A673 (cell line): ENCODE measurements around the gene FAM120A.

Experiments
- CTCF ChIP-seq: fragments of 300-800, 200-600 bp; sonication (generic); conservative IDR thresholded peaks from 2 replicates; pipeline ENCODE4 v1.5.1; 2017; ENCODE audit warnings: low read depth, mild to moderate bottlenecking, antibody characterized with exemption, low read length, moderate library complexity, mixed read lengths
- EZH2 ChIP-seq: fragments of 200-600 bp; sonication (generic); IDR thresholded peaks from 2 replicates; pipeline ENCODE4 v1.6.1; 2017; ENCODE audit warnings: borderline replicate concordance, low read depth, mild to moderate bottlenecking, mixed read lengths, antibody characterized with exemption, low read length; ENCODE audit not compliant: poor library complexity, severe bottlenecking

GRCh38 chr9:93533863-93534262 lies 82.4 kb downstream of the FAM120A start:
- TF ChIP-seq CTCF (no peak), EZH2 (no peak)
